ENCODE results near the gene MBD3L3. TPM values are rescaled to one million over a fixed set of nuclear protein-coding genes. Genes with fewer than 3 reads are reported as not detected.

MBD3L3 gene
- polyA plus RNA-seq, 1 of the 3 experiments (the other 2 are of a cell fraction) = 0.07 TPM

DNA sequence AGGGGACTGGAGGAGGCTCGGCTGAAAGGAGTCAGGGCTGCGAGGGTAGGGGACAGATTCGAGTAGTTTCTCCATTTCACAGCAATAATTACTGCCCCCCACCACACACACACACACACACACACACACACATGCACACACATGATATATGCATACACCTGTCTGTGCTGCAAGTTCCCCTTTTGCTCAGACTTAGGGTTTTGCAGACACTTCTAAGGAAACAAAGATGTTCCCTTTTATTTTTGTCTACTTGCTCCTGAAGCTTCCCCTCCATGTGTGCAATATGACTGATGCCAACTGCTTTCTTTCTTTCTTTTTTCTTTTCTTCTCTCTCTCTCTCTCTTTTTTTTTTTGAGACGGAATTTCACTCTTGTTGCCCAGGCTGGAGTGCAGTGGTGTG is 50.6 kb downstream of the MBD3L3 start (continued):
- TF ChIP-seq TEAD4 (IDR thresholded peaks at IDR 0.05; ENCODE audit: borderline replicate concordance, insufficient read depth) = no peak

Other genes with a start within 250 kb of the MBD3L3 start
- gene ADGRE1, start 171.1 kb downstream of the MBD3L3 start, polyA plus RNA-seq (2012; rRNA removed) = 8.9 and 11.2 TPM in 2 replicates
- not detected in 2 replicates for gene MBD3L2B, start 37.2 kb downstream of the MBD3L3 start, polyA plus RNA-seq (2012; rRNA removed)
- not detected in 2 replicates for gene MBD3L5, start 28.1 kb downstream of the MBD3L3 start, polyA plus RNA-seq (2012; rRNA removed)
- not detected in 2 replicates for gene MBD3L4, start 18.5 kb downstream of the MBD3L3 start, polyA plus RNA-seq (2012; rRNA removed)
- gene MBD3L2, start 9.4 kb downstream of the MBD3L3 start, polyA plus RNA-seq (2012; rRNA removed) = 0.10 and 0.12 TPM in 2 replicates
- 2.3 and 2.8 TPM in 2 replicates for gene ZNF557, start 11.0 kb upstream of the MBD3L3 start, polyA plus RNA-seq (2012; rRNA removed)
- 1.9 and 3.6 TPM in 2 replicates for gene INSR, start 235.7 kb upstream of the MBD3L3 start, polyA plus RNA-seq (2012; rRNA removed)

All from SK-N-SH (cell line).